GM19193 (cell line): Measurements from ENCODE around the gene FGFR3.

Source experiments
- POLR2A ChIP-seq: IDR thresholded peaks from 4 replicates; pipeline ENCODE4 v1.6.1; 2011; ENCODE audit not compliant: insufficient read depth, insufficient read length; ENCODE audit errors: extremely low read depth

Gene FGFR3

GRCh38 chr4:1752284-1753041 is 40.6 kb upstream of the FGFR3 start:
- no peak for TF ChIP-seq POLR2A

GRCh38 chr4:1753294-1753696 is 39.8 kb upstream of the FGFR3 start:
- no peak for TF ChIP-seq POLR2A

- no peak for TF ChIP-seq POLR2A
Measured at GRCh38 chr4:1753697-1754311, 39.3 kb upstream of the FGFR3 start.

GRCh38 chr4:1754336-1754735 is 38.8 kb upstream of the FGFR3 start:
- no peak for TF ChIP-seq POLR2A

GRCh38 chr4:1755297-1755696 is 37.8 kb upstream of the FGFR3 start:
- TF ChIP-seq POLR2A = no peak

GRCh38 chr4:1756079-1756478 is 37.0 kb upstream of the FGFR3 start:
- no peak for TF ChIP-seq POLR2A

- TF ChIP-seq POLR2A = no peak
Measured at GRCh38 chr4:1756893-1757779, 36.0 kb upstream of the FGFR3 start.

GRCh38 chr4:1757836-1758235 is 35.3 kb upstream of the FGFR3 start:
- no peak for TF ChIP-seq POLR2A

GRCh38 chr4:1758306-1759121 is 34.6 kb upstream of the FGFR3 start:
- TF ChIP-seq POLR2A = no peak

- no peak for TF ChIP-seq POLR2A
Measured at GRCh38 chr4:1759170-1759817, 33.8 kb upstream of the FGFR3 start.

GRCh38 chr4:1759818-1760223 is 33.3 kb upstream of the FGFR3 start:
- TF ChIP-seq POLR2A = no peak

- no peak for TF ChIP-seq POLR2A
Measured at GRCh38 chr4:1760521-1761071, 32.5 kb upstream of the FGFR3 start.

- no peak for TF ChIP-seq POLR2A
Measured at GRCh38 chr4:1761130-1761689, 31.9 kb upstream of the FGFR3 start.
